ENCODE results near the gene ATP6V0A4. TPM values are rescaled to one million over a fixed set of nuclear protein-coding genes. Genes with fewer than 3 reads are reported as not detected.
"Not testable (repeated sequence)": the region's sequence is repeated elsewhere in the genome, so short reads cannot be mapped to it uniquely, and the experiment has no call there.

The ATP6V0A4 gene
- total and polyA plus RNA-seq, 2 donors (not counting 1 experiment from before 2014, with no cell fraction given), result not detected

GRCh38 chr7:138813945-138814344 is 15.9 kb upstream of the ATP6V0A4 start:
- no peaks in the 10 kb centered on the region for H3K4me1 ChIP-seq (ENCODE audit: control insufficient read depth, extremely low read depth, insufficient read depth, low read length)
- no peak overlapping the region for H3K27ac ChIP-seq (ENCODE audit: insufficient read depth, low read length)
- H3K9ac ChIP-seq (ENCODE audit: insufficient read depth, low read length), result no peak overlapping the region
- H4K20me1 ChIP-seq (ENCODE audit: control insufficient read depth, extremely low read depth, insufficient read depth, low read length), result peaks cover 1% of the 10 kb centered on the region
- H3K4me2 ChIP-seq (ENCODE audit: extremely low read depth, insufficient read depth, low read length), result no peak overlapping the region
- H2AFZ ChIP-seq (ENCODE audit: low read length), result no peak overlapping the region
- no peaks in the 10 kb centered on the region for H3K27me3 ChIP-seq (ENCODE audit: control insufficient read depth, insufficient read depth, low read length)
- no peak overlapping the region for H3K4me3 ChIP-seq (replicated peaks in 1 of 4; ENCODE audit: control extremely low read depth in 1 of 4, insufficient read depth in 1 of 4, low read depth in 3 of 4, low read length in 4 of 4)
- no peak for TF ChIP-seq EZH2 (IDR thresholded peaks at IDR 0.05; ENCODE audit: low read length, missing control alignments)
- TF ChIP-seq CTCF (conservative IDR thresholded peaks at IDR 0.05 in 1 of 2, IDR thresholded peaks at IDR 0.05 in 1 of 2; ENCODE audit: low read depth in 1 of 2, low read length in 2 of 2), result no peak
- H3K9me3 ChIP-seq (ENCODE audit: control insufficient read depth, insufficient read depth, low read depth, low read length), result no peaks in the 10 kb centered on the region
- no peak for DNase-seq (ENCODE audit: low read depth in 2 of 2)
- H3K36me3 ChIP-seq (ENCODE audit: control insufficient read depth, insufficient read depth, low read length), result no peaks in the 10 kb centered on the region
- H3K79me2 ChIP-seq (ENCODE audit: control insufficient read depth, insufficient read depth, low read length), result no peaks in the 10 kb centered on the region

GRCh38 chr7:138811327-138811726 is 13.3 kb upstream of the ATP6V0A4 start:
- not testable (repeated sequence) for H3K4me2 ChIP-seq (ENCODE audit: extremely low read depth, insufficient read depth, low read length); H2AFZ ChIP-seq (ENCODE audit: low read length); H3K36me3 ChIP-seq (ENCODE audit: control insufficient read depth, insufficient read depth, low read length); H3K27me3 ChIP-seq (ENCODE audit: control insufficient read depth, insufficient read depth, low read length); H3K79me2 ChIP-seq (ENCODE audit: control insufficient read depth, insufficient read depth, low read length); H4K20me1 ChIP-seq (ENCODE audit: control insufficient read depth, extremely low read depth, insufficient read depth, low read length); H3K9ac ChIP-seq (ENCODE audit: insufficient read depth, low read length); H3K27ac ChIP-seq (ENCODE audit: insufficient read depth, low read length); H3K4me3 ChIP-seq (replicated peaks in 1 of 4; ENCODE audit: control extremely low read depth in 1 of 4, insufficient read depth in 1 of 4, low read depth in 3 of 4, low read length in 4 of 4); H3K9me3 ChIP-seq (ENCODE audit: control insufficient read depth, insufficient read depth, low read depth, low read length); H3K4me1 ChIP-seq (ENCODE audit: control insufficient read depth, extremely low read depth, insufficient read depth, low read length); DNase-seq (ENCODE audit: low read depth in 2 of 2)

GRCh38 chr7:138809346-138809745 is 11.3 kb upstream of the ATP6V0A4 start:
- no peak for DNase-seq (ENCODE audit: low read depth in 2 of 2)
- Histone ChIP-seq H2AFZ (ENCODE audit: low read length) (no peak overlapping the region), H4K20me1 (ENCODE audit: control insufficient read depth, extremely low read depth, insufficient read depth, low read length) (peaks cover 1% of the 10 kb centered on the region), H3K27ac (ENCODE audit: insufficient read depth, low read length) (no peak overlapping the region), H3K4me2 (ENCODE audit: extremely low read depth, insufficient read depth, low read length) (no peak overlapping the region), H3K79me2 (ENCODE audit: control insufficient read depth, insufficient read depth, low read length) (no peaks in the 10 kb centered on the region), H3K36me3 (ENCODE audit: control insufficient read depth, insufficient read depth, low read length) (no peaks in the 10 kb centered on the region), H3K9ac (ENCODE audit: insufficient read depth, low read length) (no peak overlapping the region), H3K4me1 (ENCODE audit: control insufficient read depth, extremely low read depth, insufficient read depth, low read length) (no peaks in the 10 kb centered on the region), H3K9me3 (ENCODE audit: control insufficient read depth, insufficient read depth, low read depth, low read length) (no peaks in the 10 kb centered on the region), H3K27me3 (ENCODE audit: control insufficient read depth, insufficient read depth, low read length) (no peaks in the 10 kb centered on the region), H3K4me3 (replicated peaks in 1 of 4; ENCODE audit: control extremely low read depth in 1 of 4, insufficient read depth in 1 of 4, low read depth in 3 of 4, low read length in 4 of 4) (no peak overlapping the region)
- TF ChIP-seq CTCF (conservative IDR thresholded peaks at IDR 0.05 in 1 of 2, IDR thresholded peaks at IDR 0.05 in 1 of 2; ENCODE audit: low read depth in 1 of 2, low read length in 2 of 2), result no peak
- TF ChIP-seq EZH2 (IDR thresholded peaks at IDR 0.05; ENCODE audit: low read length, missing control alignments), result no peak

All from fibroblast of lung (primary cell).